SU-DHL-6 (cell line): ENCODE measurements around the gene CD151.

ENCODE experiments used
- CTCF ChIP-seq: fragments of 200-600 bp; sonication (generic); IDR thresholded peaks from one replicate; pipeline ENCODE4 v1.5.1; 2017; ENCODE audit warnings: antibody characterized with exemption, mild to moderate bottlenecking, low read length, moderate library complexity; ENCODE audit not compliant: insufficient read depth, poor library complexity, severe bottlenecking
- EZH2phosphoT487 ChIP-seq: fragments of 200-600 bp; sonication (generic), shearing (Covaris generic); conservative IDR thresholded peaks from 2 replicates; pipeline ENCODE4 v1.6.1; 2018; ENCODE audit warnings: mild to moderate bottlenecking, antibody characterized with exemption, low read length, moderate library complexity, mixed read lengths

- TF ChIP-seq CTCF (no peak), EZH2phosphoT487 (no peak)
Observed at GRCh38 chr11:796565-797295, 36.0 kb upstream of the CD151 start.
